GM12872 (cell line): ENCODE results near the gene KRAS.

Experiments used
- CTCF ChIP-seq: IDR thresholded peaks from 3 replicates; pipeline ENCODE4 v1.5.1; 2011; ENCODE audit warnings: low read depth, mild to moderate bottlenecking, low read length, moderate library complexity; ENCODE audit not compliant: insufficient read depth

The KRAS gene

GRCh38 chr12:25194722-25195055, 56.0 kb downstream of the KRAS start:
- TF ChIP-seq CTCF: no peak

GRCh38 chr12:25194214-25194613, 56.5 kb downstream of the KRAS start:
- no peak for TF ChIP-seq CTCF

GRCh38 chr12:25190793-25191192, 59.9 kb downstream of the KRAS start:
- TF ChIP-seq CTCF: no peak

GRCh38 chr12:25189656-25190055, 61.1 kb downstream of the KRAS start:
- no peak for TF ChIP-seq CTCF

GRCh38 chr12:25187781-25188180, 62.9 kb downstream of the KRAS start:
- TF ChIP-seq CTCF: no peak

GRCh38 chr12:25186788-25187402, 63.8 kb downstream of the KRAS start:
- TF ChIP-seq CTCF: no peak

- TF ChIP-seq CTCF: no peak
Observed at GRCh38 chr12:25186038-25186787, 64.5 kb downstream of the KRAS start.
